ENCODE results near the gene ARRB1.

ARRB1 gene

DNA sequence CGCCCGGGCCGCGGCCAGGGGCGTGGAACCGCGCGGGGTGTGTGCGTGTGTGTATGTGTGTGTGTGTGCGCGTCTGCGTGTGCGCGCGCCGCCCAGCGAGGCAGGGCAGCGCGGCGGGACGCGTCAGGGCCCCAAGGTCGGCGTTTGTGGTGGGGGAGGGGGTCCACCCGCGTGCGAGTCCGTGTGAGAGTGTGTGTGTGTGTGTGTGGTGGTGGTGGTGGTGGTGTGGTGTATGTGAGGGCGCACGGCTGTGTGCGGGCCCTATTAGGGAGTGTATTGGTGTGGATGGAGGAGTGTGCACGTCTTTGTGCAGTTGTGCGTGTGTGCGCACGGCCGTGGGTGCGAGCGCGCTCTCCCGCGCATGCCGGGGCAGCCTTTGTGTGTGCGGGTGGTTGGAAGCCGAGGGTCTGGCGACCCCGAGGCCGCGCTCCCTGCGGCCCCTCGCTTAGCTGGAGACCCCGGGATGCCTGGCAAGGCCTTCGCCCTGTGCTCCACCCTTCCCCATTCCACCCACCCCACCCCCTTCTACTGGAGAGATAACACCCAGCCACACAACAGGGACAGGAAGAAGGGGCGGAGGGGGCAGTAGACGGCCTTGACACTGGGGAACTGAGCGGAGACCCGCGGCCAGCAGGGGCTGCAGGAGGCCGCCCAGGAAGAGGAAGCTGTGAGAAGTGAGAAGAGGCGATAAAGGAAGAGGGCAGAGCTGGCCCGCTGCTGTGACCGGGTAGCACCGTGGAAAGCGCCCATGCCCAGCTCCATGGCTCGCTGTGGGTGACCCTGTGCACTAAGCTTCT is 528 bp upstream of the ARRB1 start:
- Histone ChIP-seq H3K27me3 (ENCODE audit: insufficient read depth, poor library complexity, severe bottlenecking) (peaks cover 3% of the 10 kb centered on the region), H3K4me1 (ENCODE audit: insufficient read depth, poor library complexity, severe bottlenecking) (no peaks in the 10 kb centered on the region), H3K4me3 (ENCODE audit: severe bottlenecking) (peak overlapping the region; percentile 31), H3K27ac (ENCODE audit: poor library complexity, severe bottlenecking) (no peak overlapping the region), H3K36me3 (ENCODE audit: low read depth) (no peaks in the 10 kb centered on the region), H3K9me3 (ENCODE audit: severe bottlenecking) (no peaks in the 10 kb centered on the region)
- TF ChIP-seq, protein P1, sequence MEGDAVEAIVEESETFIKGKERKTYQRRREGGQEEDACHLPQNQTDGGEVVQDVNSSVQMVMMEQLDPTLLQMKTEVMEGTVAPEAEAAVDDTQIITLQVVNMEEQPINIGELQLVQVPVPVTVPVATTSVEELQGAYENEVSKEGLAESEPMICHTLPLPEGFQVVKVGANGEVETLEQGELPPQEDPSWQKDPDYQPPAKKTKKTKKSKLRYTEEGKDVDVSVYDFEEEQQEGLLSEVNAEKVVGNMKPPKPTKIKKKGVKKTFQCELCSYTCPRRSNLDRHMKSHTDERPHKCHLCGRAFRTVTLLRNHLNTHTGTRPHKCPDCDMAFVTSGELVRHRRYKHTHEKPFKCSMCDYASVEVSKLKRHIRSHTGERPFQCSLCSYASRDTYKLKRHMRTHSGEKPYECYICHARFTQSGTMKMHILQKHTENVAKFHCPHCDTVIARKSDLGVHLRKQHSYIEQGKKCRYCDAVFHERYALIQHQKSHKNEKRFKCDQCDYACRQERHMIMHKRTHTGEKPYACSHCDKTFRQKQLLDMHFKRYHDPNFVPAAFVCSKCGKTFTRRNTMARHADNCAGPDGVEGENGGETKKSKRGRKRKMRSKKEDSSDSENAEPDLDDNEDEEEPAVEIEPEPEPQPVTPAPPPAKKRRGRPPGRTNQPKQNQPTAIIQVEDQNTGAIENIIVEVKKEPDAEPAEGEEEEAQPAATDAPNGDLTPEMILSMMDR (IDR thresholded peaks at IDR 0.05; ENCODE audit: poor library complexity, severe bottlenecking): no peak
- DNase-seq (ENCODE audit: low spot score): no peak
- ATAC-seq (ENCODE audit: low read depth): peak; percentile 23; the same call in 1 of the 3 replicates

DNA sequence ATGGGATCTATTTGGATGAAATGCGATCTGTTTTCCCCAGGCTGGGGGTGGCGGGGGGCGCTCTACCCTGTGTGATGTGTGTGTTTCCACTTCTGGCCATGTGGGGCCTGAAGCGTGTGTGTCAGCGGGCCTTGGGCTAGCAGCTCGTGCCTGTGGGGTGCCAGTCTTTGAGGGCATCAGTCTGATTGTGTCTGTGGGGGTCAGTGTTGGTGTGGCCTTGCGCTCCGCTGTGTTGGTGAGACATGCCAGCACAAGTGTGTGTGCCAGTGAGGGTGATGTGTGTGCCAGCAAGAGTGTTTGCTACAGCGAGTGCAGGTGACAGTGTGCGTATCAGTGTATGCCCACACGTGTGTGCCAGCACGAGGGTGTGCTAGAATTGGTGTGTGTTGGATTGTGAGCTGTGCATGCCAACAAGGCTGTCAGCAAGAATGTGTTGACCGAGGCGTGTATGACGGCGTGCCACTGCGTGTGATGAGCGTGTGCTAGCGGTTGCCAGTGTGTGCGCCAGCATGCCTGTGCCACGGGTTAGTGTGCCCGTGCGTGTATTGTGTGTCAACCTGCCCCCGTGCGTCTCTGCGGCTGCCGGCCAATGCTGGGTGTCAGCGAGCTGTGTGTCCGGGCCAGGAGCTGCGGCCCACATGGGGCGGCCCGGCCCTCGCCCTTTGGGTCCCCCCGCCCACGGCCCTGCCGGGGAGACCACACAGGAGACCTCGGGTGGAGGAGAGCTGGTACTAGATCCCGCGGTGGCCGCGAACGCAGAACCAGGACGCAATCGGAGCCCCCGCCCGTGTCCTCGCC is 519 bp downstream of the ARRB1 start:
- Histone ChIP-seq H3K27me3 (ENCODE audit: insufficient read depth, poor library complexity, severe bottlenecking) (peaks cover 3% of the 10 kb centered on the region), H3K4me1 (ENCODE audit: insufficient read depth, poor library complexity, severe bottlenecking) (no peaks in the 10 kb centered on the region), H3K36me3 (ENCODE audit: low read depth) (no peaks in the 10 kb centered on the region), H3K9me3 (ENCODE audit: severe bottlenecking) (no peaks in the 10 kb centered on the region), H3K4me3 (ENCODE audit: severe bottlenecking) (peak overlapping the region; percentile 31), H3K27ac (ENCODE audit: poor library complexity, severe bottlenecking) (no peak overlapping the region)
- TF ChIP-seq, protein P1 (IDR thresholded peaks at IDR 0.05; ENCODE audit: poor library complexity, severe bottlenecking): no peak
- DNase-seq (ENCODE audit: low spot score): no peak
- peak; percentile 24 for ATAC-seq (ENCODE audit: low read depth)

DNA sequence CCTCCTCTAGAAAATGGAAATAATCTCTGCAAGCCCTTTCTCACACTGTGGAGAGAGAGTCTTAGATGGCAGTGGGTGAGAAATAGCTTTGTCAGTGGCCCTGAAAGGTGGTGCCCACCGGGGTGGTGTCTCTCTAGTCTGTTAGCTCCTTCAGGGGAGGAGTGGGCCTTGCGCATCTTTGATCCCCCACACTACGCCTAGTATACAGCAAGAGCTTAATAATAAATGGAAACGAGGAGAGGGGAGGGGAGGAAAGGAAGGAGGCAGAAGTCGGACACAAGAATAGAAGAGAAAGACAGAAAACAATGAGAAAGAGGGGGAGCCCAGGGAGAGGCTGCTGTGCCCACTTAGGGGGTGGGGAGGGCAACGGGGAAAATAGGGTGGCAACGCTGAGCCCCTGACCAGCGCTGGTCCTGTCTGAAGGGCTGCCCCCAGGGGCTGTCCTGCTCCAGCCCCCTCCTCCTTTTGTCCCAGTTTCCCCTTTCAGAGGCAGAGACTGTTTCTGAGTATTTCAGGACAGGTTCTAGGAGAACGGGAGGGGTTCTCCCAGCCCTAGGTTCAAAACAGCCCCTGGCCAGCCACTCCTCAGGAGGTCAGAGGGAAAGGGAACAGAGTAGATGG is 1.2 kb downstream of the ARRB1 start:
- TF ChIP-seq, protein P1 (IDR thresholded peaks at IDR 0.05; ENCODE audit: poor library complexity, severe bottlenecking): no peak
- Histone ChIP-seq H3K9me3 (ENCODE audit: severe bottlenecking) (no peaks in the 10 kb centered on the region), H3K4me1 (ENCODE audit: insufficient read depth, poor library complexity, severe bottlenecking) (no peaks in the 10 kb centered on the region), H3K27me3 (ENCODE audit: insufficient read depth, poor library complexity, severe bottlenecking) (peaks cover 3% of the 10 kb centered on the region), H3K36me3 (ENCODE audit: low read depth) (no peaks in the 10 kb centered on the region), H3K27ac (ENCODE audit: poor library complexity, severe bottlenecking) (no peak overlapping the region), H3K4me3 (ENCODE audit: severe bottlenecking) (no peak overlapping the region)
- DNase-seq (ENCODE audit: low spot score): no peak
- ATAC-seq (ENCODE audit: low read depth): no peak

DNA sequence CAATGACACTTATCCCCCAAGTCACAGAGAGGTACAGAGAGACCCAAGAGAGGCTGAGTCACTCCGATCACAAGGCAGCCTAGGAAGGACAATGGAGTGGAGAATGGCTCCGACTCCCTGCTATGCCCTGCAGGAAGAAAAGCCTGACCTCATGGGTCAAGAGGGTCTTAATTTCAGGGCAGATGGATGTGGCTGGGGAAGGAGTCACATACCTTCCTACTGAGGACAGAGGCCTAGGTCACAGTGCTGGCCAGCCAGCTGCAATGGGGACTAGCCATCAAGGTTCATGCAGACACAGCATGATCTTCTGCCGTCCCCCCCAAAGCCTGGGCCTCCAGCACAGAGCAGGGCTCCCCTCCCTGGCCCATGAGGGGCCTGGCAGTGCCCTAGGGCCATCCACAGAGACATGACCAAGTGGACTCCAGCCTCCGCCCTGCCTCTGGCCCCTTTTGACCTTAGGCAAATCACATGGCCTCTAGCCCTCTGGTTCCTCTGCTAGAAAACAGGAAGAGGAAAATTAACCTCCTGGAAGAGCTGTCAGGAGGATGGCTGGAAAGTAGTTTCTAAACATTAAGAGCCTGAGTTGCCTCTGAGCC is 1.8 kb downstream of the ARRB1 start:
- no peak overlapping the region for H3K4me3 ChIP-seq (ENCODE audit: severe bottlenecking)
- ATAC-seq (ENCODE audit: low read depth) (no peak), DNase-seq (ENCODE audit: low spot score) (no peak)
- TF ChIP-seq, protein P1 (IDR thresholded peaks at IDR 0.05; ENCODE audit: poor library complexity, severe bottlenecking): no peak
- no peaks in the 10 kb centered on the region for H3K4me1 ChIP-seq (ENCODE audit: insufficient read depth, poor library complexity, severe bottlenecking)
- no peak overlapping the region for H3K27ac ChIP-seq (ENCODE audit: poor library complexity, severe bottlenecking)
- no peaks in the 10 kb centered on the region for H3K9me3 ChIP-seq (ENCODE audit: severe bottlenecking)
- peaks cover 3% of the 10 kb centered on the region for H3K27me3 ChIP-seq (ENCODE audit: insufficient read depth, poor library complexity, severe bottlenecking)
- no peaks in the 10 kb centered on the region for H3K36me3 ChIP-seq (ENCODE audit: low read depth)
